ENCODE measurements around the gene CEACAM3. TPM values are rescaled to one million over a fixed set of nuclear protein-coding genes. Genes with fewer than 3 reads are reported as not detected.

CEACAM3 gene
- total and polyA plus RNA-seq, 11 donors, result 0.07 to 2.0 (median 1.6) TPM; not detected in 8

DNA sequence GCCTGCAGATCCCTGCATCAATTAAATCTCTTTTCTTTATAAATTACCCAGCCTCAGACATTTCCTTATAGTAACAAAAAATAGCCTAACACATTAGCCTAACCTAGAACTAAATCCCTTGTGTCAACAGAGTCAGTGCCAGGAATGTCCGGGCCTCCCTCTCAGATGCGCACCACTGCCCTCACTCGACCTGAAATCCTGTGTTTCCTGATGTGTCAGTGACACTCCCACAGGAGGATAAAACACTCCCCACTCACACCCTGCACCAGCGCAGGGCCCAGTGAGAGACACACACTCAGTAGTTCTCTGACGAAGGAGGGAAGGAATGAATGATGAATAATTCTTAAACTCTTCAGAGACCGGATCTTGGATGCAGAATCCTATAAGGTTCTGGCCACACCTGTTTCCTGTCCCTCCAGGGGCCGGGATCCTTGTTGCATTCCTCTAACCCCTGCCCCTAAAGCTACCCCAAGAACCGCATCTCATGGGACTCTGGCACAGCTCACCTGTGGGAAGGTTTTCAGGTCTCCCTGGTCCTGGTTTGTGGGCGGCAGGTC lies 3.1 kb downstream of the CEACAM3 start:
- no peaks in the 10 kb centered on the region for H3K36me3 ChIP-seq
- DNase-seq (no peak), ATAC-seq (no peak)
- TF ChIP-seq POLR2A (IDR thresholded peaks at IDR 0.05), result no peak
- TF ChIP-seq, protein P1, sequence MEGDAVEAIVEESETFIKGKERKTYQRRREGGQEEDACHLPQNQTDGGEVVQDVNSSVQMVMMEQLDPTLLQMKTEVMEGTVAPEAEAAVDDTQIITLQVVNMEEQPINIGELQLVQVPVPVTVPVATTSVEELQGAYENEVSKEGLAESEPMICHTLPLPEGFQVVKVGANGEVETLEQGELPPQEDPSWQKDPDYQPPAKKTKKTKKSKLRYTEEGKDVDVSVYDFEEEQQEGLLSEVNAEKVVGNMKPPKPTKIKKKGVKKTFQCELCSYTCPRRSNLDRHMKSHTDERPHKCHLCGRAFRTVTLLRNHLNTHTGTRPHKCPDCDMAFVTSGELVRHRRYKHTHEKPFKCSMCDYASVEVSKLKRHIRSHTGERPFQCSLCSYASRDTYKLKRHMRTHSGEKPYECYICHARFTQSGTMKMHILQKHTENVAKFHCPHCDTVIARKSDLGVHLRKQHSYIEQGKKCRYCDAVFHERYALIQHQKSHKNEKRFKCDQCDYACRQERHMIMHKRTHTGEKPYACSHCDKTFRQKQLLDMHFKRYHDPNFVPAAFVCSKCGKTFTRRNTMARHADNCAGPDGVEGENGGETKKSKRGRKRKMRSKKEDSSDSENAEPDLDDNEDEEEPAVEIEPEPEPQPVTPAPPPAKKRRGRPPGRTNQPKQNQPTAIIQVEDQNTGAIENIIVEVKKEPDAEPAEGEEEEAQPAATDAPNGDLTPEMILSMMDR (IDR thresholded peaks at IDR 0.05), result no peak
- WGBS, 4 donors, result 64 to 69% (median 66%) methylated on average over 9 of the region's 9 CpGs
- H3K9me3 ChIP-seq, result peaks cover 0 to 5% (median 0%) of the 10 kb centered on the region in 12 donors
- no peak overlapping the region for H3K4me3 ChIP-seq
- peaks cover 0 to 28% (median 2%) of the 10 kb centered on the region in 9 donors for H3K27me3 ChIP-seq
- peaks cover 0 to 57% (median 0%) of the 10 kb centered on the region in 12 donors for H3K4me1 ChIP-seq
- H3K27ac ChIP-seq, result no peak overlapping the region
- intact Hi-C loops (cut with DNase I), result no loop called here

- DNase-seq, result no peak
Measured at GRCh38 chr19:41801031-41801430, 4.6 kb downstream of the CEACAM3 start.

DNA sequence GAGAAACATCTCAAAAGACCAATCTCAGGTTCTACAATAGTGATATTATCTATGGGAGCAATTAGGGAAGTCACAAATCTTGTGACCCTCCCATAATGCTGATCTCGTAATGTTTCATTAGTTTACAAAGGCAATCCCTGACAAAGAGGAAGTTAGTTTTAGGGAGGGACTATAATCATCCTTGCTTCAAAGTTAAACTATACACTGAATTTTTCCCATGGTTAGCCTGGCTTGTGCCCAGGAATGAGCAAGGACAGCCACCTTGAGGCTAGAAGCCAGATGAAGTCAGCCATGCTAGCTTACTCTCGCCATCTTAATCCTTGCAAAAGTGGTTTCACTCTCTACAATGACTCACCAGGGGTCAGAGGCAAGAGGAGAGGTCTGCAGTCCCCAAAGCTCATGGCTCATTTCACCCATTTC lies 5.4 kb downstream of the CEACAM3 start:
- Histone ChIP-seq H3K9me3 (peaks cover 0 to 5% (median 0%) of the 10 kb centered on the region in 12 donors), H3K27me3 (peaks cover 0 to 8% (median 0%) of the 10 kb centered on the region in 9 donors), H3K27ac (peak overlapping the region in 2 of 12 donors; percentile 22 to 79), H3K4me3 (no peak overlapping the region), H3K36me3 (no peaks in the 10 kb centered on the region), H3K4me1 (peaks cover 0 to 41% (median 0%) of the 10 kb centered on the region in 12 donors)
- intact Hi-C loops (cut with DNase I), result no loop called here
- TF ChIP-seq, protein P1 (IDR thresholded peaks at IDR 0.05), result no peak
- TF ChIP-seq POLR2A (IDR thresholded peaks at IDR 0.05), result no peak
- ATAC-seq, result peak; percentile 32 to 54 (median 36)
- DNase-seq, result no peak
- 54 to 60% (median 59%) methylated on average over 2 of the region's 2 CpGs for WGBS, 4 donors

More at GRCh38 chr19:41801031-41801430, 4.6 kb downstream of the CEACAM3 start:
- Histone ChIP-seq H3K4me3 (no peak overlapping the region), H3K36me3 (no peaks in the 10 kb centered on the region), H3K27ac (peak overlapping the region in 1 of 12 donors; percentile 79), H3K4me1 (peaks cover 0 to 49% (median 0%) of the 10 kb centered on the region in 12 donors), H3K27me3 (peaks cover 0 to 15% (median 0%) of the 10 kb centered on the region in 9 donors), H3K9me3 (peaks cover 0 to 5% (median 0%) of the 10 kb centered on the region in 12 donors)
- no peak for ATAC-seq
- intact Hi-C loops (cut with DNase I), result no loop called here
- TF ChIP-seq POLR2A (IDR thresholded peaks at IDR 0.05), result no peak
- TF ChIP-seq, protein P1 (IDR thresholded peaks at IDR 0.05), result no peak
- WGBS, 4 donors, result 63 to 67% (median 65%) methylated on average over 4 of the region's 4 CpGs

DNA sequence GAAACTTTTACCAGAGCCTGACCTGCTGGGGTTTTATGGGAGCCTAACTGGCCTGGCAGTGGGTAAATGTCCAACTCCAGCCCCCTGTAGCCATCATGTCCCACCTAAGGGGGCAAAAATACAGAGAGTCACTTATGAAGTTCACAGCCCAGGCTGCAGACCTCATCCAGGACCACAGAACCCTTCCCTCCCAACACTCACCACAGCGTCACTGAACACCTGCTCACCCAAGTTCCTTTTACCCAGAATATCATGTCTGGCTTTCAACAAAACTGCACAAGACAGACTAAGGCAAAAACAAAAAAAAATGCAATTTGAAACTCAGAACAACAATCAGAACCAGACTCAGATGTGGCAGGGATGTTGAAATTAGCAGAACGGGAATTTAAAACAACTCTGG lies 6.4 kb downstream of the CEACAM3 start:
- Histone ChIP-seq H3K36me3 (no peaks in the 10 kb centered on the region), H3K27ac (peak overlapping the region in 1 of 12 donors; percentile 79), H3K4me3 (no peak overlapping the region), H3K4me1 (peaks cover 0 to 40% (median 0%) of the 10 kb centered on the region in 12 donors), H3K27me3 (peaks cover 0 to 7% (median 0%) of the 10 kb centered on the region in 9 donors), H3K9me3 (peaks cover 0 to 5% (median 0%) of the 10 kb centered on the region in 12 donors)
- ATAC-seq (no peak), DNase-seq (no peak)
- intact Hi-C loops (cut with DNase I), result no loop called here
- WGBS, 4 donors, result 71 to 81% (median 77%) methylated on average over 2 of the region's 2 CpGs
- TF ChIP-seq POLR2A (IDR thresholded peaks at IDR 0.05), result no peak
- TF ChIP-seq, protein P1 (IDR thresholded peaks at IDR 0.05), result no peak
